WTC11 (cell line): Measurements from ENCODE around the gene EML6.

Experiments used
- CTCF ChIP-seq: fragments of 200-600 bp; IDR thresholded peaks from 2 replicates; pipeline ENCODE4 v1.8.0; 2022; ENCODE audit warnings: antibody characterized with exemption
- FOXJ3 ChIP-seq: sonication (generic); formaldehyde crosslinking; IDR thresholded peaks from 2 replicates; pipeline ENCODE4 v1.9.0; 2021; ENCODE audit warnings: missing genetic modification reagents, mild to moderate bottlenecking, borderline replicate concordance
- HMGXB4 ChIP-seq: sonication (generic); formaldehyde crosslinking; IDR thresholded peaks from 2 replicates; pipeline ENCODE4 v1.8.1; 2023; ENCODE audit warnings: mild to moderate bottlenecking, moderate library complexity, missing genetic modification reagents
- NR3C1 ChIP-seq: sonication (generic); formaldehyde crosslinking; conservative IDR thresholded peaks from 2 replicates; pipeline ENCODE4 v1.8.1; 2023; ENCODE audit warnings: low read depth, mild to moderate bottlenecking, missing genetic modification reagents
- ZNF232 ChIP-seq: sonication (generic); formaldehyde crosslinking; IDR thresholded peaks from 2 replicates; pipeline ENCODE4 v1.8.0; 2022; ENCODE audit warnings: mild to moderate bottlenecking, missing genetic modification reagents
- TF ChIP-seq, protein P1 (sequence below): sonication (generic); formaldehyde crosslinking; IDR thresholded peaks from 2 replicates; pipeline ENCODE4 v1.8.1; 2023; ENCODE audit warnings: mild to moderate bottlenecking, missing genetic modification reagents, borderline replicate concordance
- TF ChIP-seq, protein P2 (sequence below): sonication (generic); formaldehyde crosslinking; IDR thresholded peaks from 2 replicates; pipeline ENCODE4 v1.8.0; 2023; ENCODE audit warnings: missing genetic modification reagents, mild to moderate bottlenecking, borderline replicate concordance

DNA sequence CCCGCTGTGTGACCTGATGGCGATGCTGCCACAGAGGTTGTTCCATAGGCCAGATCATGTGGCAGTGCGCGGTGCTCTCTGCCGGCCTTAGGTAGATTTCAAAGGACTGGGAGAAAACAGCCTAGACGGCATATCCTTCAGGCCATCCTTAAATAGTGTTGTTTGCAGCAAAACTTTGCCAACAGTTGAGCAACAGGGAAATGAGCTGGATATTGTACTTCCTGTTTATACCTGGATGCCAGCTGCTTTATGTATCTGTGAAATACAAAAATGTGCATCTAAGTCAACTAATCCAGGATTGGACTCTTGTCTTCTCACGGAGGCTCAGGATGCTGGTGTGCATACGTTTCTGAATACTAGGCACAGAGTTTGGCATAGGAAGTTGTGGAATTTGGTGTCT, 107.1 kb downstream of the EML6 start:
- TF ChIP-seq, protein P1, sequence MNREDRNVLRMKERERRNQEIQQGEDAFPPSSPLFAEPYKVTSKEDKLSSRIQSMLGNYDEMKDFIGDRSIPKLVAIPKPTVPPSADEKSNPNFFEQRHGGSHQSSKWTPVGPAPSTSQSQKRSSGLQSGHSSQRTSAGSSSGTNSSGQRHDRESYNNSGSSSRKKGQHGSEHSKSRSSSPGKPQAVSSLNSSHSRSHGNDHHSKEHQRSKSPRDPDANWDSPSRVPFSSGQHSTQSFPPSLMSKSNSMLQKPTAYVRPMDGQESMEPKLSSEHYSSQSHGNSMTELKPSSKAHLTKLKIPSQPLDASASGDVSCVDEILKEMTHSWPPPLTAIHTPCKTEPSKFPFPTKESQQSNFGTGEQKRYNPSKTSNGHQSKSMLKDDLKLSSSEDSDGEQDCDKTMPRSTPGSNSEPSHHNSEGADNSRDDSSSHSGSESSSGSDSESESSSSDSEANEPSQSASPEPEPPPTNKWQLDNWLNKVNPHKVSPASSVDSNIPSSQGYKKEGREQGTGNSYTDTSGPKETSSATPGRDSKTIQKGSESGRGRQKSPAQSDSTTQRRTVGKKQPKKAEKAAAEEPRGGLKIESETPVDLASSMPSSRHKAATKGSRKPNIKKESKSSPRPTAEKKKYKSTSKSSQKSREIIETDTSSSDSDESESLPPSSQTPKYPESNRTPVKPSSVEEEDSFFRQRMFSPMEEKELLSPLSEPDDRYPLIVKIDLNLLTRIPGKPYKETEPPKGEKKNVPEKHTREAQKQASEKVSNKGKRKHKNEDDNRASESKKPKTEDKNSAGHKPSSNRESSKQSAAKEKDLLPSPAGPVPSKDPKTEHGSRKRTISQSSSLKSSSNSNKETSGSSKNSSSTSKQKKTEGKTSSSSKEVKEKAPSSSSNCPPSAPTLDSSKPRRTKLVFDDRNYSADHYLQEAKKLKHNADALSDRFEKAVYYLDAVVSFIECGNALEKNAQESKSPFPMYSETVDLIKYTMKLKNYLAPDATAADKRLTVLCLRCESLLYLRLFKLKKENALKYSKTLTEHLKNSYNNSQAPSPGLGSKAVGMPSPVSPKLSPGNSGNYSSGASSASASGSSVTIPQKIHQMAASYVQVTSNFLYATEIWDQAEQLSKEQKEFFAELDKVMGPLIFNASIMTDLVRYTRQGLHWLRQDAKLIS (CRISPR knock-in tag) = no peak
- TF ChIP-seq NR3C1 (no peak), CTCF (no peak), FOXJ3 (CRISPR knock-in tag) (no peak), ZNF232 (CRISPR knock-in tag) (no peak), HMGXB4 (no peak)
- TF ChIP-seq, protein P2, sequence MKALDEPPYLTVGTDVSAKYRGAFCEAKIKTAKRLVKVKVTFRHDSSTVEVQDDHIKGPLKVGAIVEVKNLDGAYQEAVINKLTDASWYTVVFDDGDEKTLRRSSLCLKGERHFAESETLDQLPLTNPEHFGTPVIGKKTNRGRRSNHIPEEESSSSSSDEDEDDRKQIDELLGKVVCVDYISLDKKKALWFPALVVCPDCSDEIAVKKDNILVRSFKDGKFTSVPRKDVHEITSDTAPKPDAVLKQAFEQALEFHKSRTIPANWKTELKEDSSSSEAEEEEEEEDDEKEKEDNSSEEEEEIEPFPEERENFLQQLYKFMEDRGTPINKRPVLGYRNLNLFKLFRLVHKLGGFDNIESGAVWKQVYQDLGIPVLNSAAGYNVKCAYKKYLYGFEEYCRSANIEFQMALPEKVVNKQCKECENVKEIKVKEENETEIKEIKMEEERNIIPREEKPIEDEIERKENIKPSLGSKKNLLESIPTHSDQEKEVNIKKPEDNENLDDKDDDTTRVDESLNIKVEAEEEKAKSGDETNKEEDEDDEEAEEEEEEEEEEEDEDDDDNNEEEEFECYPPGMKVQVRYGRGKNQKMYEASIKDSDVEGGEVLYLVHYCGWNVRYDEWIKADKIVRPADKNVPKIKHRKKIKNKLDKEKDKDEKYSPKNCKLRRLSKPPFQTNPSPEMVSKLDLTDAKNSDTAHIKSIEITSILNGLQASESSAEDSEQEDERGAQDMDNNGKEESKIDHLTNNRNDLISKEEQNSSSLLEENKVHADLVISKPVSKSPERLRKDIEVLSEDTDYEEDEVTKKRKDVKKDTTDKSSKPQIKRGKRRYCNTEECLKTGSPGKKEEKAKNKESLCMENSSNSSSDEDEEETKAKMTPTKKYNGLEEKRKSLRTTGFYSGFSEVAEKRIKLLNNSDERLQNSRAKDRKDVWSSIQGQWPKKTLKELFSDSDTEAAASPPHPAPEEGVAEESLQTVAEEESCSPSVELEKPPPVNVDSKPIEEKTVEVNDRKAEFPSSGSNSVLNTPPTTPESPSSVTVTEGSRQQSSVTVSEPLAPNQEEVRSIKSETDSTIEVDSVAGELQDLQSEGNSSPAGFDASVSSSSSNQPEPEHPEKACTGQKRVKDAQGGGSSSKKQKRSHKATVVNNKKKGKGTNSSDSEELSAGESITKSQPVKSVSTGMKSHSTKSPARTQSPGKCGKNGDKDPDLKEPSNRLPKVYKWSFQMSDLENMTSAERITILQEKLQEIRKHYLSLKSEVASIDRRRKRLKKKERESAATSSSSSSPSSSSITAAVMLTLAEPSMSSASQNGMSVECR (CRISPR knock-in tag) = no peak
